GM10266 (cell line): Measurements from ENCODE around the gene SMAD7.

Source experiments
- DNase-seq: peaks from one replicate; pipeline ENCODE4 v3.0.0; 2012; ENCODE audit errors: extremely low spot score
- TF ChIP-seq, protein P1 (sequence below): IDR thresholded peaks from 2 replicates; pipeline ENCODE4 v1.5.1; 2012; ENCODE audit warnings: mild to moderate bottlenecking, low read depth; ENCODE audit not compliant: control insufficient read depth, insufficient read depth; ENCODE audit errors: missing control alignments

Gene SMAD7

DNA sequence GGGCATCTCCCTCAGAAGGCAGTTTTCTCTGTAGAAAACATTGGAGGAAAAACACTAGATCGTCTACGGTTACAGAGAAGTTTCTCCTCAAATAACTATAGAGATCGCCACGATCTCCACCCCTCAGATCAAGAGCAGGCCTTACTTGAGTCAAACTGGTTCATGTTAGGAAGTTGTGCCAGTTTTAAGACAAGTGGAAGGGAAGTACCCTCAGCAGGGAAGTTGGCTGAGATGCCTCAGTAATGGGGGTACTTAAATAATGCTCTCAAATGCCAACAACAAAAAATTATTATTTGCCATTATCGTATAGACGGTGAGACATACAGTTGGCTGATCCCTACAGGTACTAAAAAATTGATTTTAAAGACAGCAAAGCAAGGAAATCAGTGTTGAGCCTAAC lies 8.2 kb upstream of the SMAD7 start:
- DNase-seq = no peak
- TF ChIP-seq, protein P1, sequence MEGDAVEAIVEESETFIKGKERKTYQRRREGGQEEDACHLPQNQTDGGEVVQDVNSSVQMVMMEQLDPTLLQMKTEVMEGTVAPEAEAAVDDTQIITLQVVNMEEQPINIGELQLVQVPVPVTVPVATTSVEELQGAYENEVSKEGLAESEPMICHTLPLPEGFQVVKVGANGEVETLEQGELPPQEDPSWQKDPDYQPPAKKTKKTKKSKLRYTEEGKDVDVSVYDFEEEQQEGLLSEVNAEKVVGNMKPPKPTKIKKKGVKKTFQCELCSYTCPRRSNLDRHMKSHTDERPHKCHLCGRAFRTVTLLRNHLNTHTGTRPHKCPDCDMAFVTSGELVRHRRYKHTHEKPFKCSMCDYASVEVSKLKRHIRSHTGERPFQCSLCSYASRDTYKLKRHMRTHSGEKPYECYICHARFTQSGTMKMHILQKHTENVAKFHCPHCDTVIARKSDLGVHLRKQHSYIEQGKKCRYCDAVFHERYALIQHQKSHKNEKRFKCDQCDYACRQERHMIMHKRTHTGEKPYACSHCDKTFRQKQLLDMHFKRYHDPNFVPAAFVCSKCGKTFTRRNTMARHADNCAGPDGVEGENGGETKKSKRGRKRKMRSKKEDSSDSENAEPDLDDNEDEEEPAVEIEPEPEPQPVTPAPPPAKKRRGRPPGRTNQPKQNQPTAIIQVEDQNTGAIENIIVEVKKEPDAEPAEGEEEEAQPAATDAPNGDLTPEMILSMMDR = no peak

- DNase-seq = no peak
- TF ChIP-seq, protein P1 = no peak
Measured at GRCh38 chr18:48957616-48958015, 6.9 kb upstream of the SMAD7 start.

GRCh38 chr18:48957136-48957535 lies 6.4 kb upstream of the SMAD7 start:
- DNase-seq = no peak
- TF ChIP-seq, protein P1 = no peak

- TF ChIP-seq, protein P1 = no peak
Measured at GRCh38 chr18:48956356-48956755, 5.6 kb upstream of the SMAD7 start.

GRCh38 chr18:48955830-48956261 lies 5.1 kb upstream of the SMAD7 start:
- TF ChIP-seq, protein P1 = no peak
- DNase-seq = no peak

More at GRCh38 chr18:48956356-48956755, 5.6 kb upstream of the SMAD7 start:
- no peak for DNase-seq

DNA sequence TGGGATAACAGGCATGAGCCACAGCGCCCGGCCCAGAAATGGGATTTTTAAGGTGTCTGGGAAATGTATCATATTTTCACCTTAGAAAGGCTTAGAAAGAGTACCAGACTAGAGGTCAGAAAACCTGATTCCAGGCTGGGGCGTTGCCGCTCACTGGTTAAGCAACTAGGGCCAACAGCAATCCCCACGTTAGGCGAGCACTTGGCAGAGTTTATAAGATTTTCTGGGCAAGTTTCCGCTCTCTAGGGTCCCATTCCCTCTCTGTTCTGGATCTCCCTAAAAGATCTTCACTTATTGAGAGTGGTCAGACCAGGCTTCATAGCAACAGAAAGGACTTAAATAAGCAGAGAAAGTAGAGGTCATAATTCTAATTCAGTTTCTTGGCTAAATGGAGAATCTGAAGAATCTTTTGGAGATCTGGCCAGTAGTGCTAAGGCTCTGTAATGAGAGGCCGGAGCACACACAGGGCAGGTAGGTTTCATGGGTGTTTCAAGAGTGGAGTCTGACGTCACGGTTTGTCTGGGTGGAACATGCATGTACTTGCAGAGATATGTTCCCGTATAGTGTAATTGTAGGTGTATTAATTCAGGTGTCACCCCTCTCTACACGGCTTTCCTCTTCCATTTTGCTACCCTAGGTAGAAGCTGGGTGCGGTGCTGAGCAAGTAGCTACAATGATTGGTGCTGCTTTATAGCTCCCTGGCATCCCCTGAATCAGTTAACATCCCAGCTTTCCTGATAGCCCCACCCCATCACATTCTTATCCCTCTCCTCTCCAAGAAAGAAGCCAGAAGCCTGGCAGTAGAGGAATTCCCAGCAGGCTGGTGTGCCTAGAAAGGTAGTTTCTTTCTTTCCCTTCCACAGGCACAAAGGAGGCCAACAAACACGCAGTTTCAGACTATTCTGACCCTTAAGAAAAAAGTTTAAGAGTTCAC lies 4.4 kb upstream of the SMAD7 start:
- no peak for DNase-seq
- TF ChIP-seq, protein P1 = no peak

- TF ChIP-seq, protein P1 = no peak
- DNase-seq = no peak
Measured at GRCh38 chr18:48953104-48953706, 2.4 kb upstream of the SMAD7 start.
